NCI-H1417 treated with DMSO at 0.1 percent for 48 hours (cell line): ENCODE measurements around the gene MEIS1.
A peak's percentile ranks its signal among the peaks of the same experiment; 100 is the strongest.
"Not testable (repeated sequence)": the region's sequence is repeated elsewhere in the genome, so short reads cannot be mapped to it uniquely, and the experiment has no call there.

Experiments used
- DNase-seq: peaks from one replicate; lab custom pipeline; 2025; lab: John Stamatoyannopoulos, UW

MEIS1 gene

GRCh38 chr2:66434679-66435548 lies at the start of gene MEIS1:
Gene MEIS1 (plus strand): TSS chr2:66435125. CDS start chr2:66435857, 732 bp downstream.
- DNase-seq: peak; percentile 95

- DNase-seq: no peak
These were observed 47.7 kb upstream of the MEIS1 start for GRCh38 chr2:66387016-66387753.

- DNase-seq: no peak
These were observed 45.2 kb upstream of the MEIS1 start for GRCh38 chr2:66389651-66390131.

GRCh38 chr2:66390152-66390551 lies 44.8 kb upstream of the MEIS1 start:
- no peak for DNase-seq

GRCh38 chr2:66390811-66391210 lies 44.1 kb upstream of the MEIS1 start:
- DNase-seq: no peak

- not testable (repeated sequence) for DNase-seq
These were observed 43.7 kb upstream of the MEIS1 start for GRCh38 chr2:66391240-66391639.

GRCh38 chr2:66405473-66405872 lies 29.5 kb upstream of the MEIS1 start:
- no peak for DNase-seq

GRCh38 chr2:66408905-66409304 lies 26.0 kb upstream of the MEIS1 start:
- DNase-seq: no peak

GRCh38 chr2:66412874-66413273 lies 22.1 kb upstream of the MEIS1 start:
- no peak for DNase-seq

- DNase-seq: no peak
These were observed 20.0 kb upstream of the MEIS1 start for GRCh38 chr2:66414896-66415295.

GRCh38 chr2:66418381-66418780 lies 16.5 kb upstream of the MEIS1 start:
- DNase-seq: no peak

GRCh38 chr2:66421612-66422011 lies 13.3 kb upstream of the MEIS1 start:
- no peak for DNase-seq

GRCh38 chr2:66423391-66424124 lies 11.4 kb upstream of the MEIS1 start:
- DNase-seq: no peak

- DNase-seq: no peak
These were observed 8.4 kb upstream of the MEIS1 start for GRCh38 chr2:66426244-66427111.

- DNase-seq: no peak
These were observed 7.6 kb upstream of the MEIS1 start for GRCh38 chr2:66427300-66427699.

- DNase-seq: peak; percentile 58
These were observed 5.8 kb upstream of the MEIS1 start for GRCh38 chr2:66428986-66429612.

GRCh38 chr2:66429693-66430504 lies 5.0 kb upstream of the MEIS1 start:
- no peak for DNase-seq

- DNase-seq: no peak
These were observed 4.2 kb upstream of the MEIS1 start for GRCh38 chr2:66430505-66431273.

- DNase-seq: peak; percentile 49
These were observed 3.7 kb upstream of the MEIS1 start for GRCh38 chr2:66431274-66431642.
